ENCODE measurements around the gene COQ5. TPM values are rescaled to one million over a fixed set of nuclear protein-coding genes. Genes with fewer than 3 reads are reported as not detected.

The COQ5 gene
- polyA plus RNA-seq, 1 experiment: 47.1 TPM

- CTCF ChIA-PET: no interaction called here
- Histone ChIP-seq H3K9me3 (ENCODE audit: control insufficient read depth, insufficient read depth, low read length) (no peaks in the 10 kb centered on the region), H3K4me3 (ENCODE audit: low read depth, low read length) (no peak overlapping the region), H3K27ac (ENCODE audit: low read depth, low read length) (no peak overlapping the region), H3K27me3 (ENCODE audit: control insufficient read depth, insufficient read depth, low read length) (no peaks in the 10 kb centered on the region)
- DNase-seq (ENCODE audit: low read depth, low spot score): no peak
- TF ChIP-seq CTCF (IDR thresholded peaks at IDR 0.05; ENCODE audit: low read depth, low read length): no peak
- POLR2A ChIA-PET: interaction anchor here (0.7 kb wide), 1 partner anchor 307 kb away, joined by 5 read pairs; no protein-coding TSS in a partner anchor
Measured at GRCh38 chr12:120508537-120508936, 20.4 kb downstream of the COQ5 start.

- Histone ChIP-seq H3K27ac (ENCODE audit: low read depth, low read length) (no peak overlapping the region), H3K4me3 (ENCODE audit: low read depth, low read length) (no peak overlapping the region), H3K9me3 (ENCODE audit: control insufficient read depth, insufficient read depth, low read length) (no peaks in the 10 kb centered on the region), H3K27me3 (ENCODE audit: control insufficient read depth, insufficient read depth, low read length) (no peaks in the 10 kb centered on the region)
- DNase-seq (ENCODE audit: low read depth, low spot score): no peak
- ChIA-PET CTCF (no interaction called here), POLR2A (no interaction called here)
- no peak for TF ChIP-seq CTCF (IDR thresholded peaks at IDR 0.05; ENCODE audit: low read depth, low read length)
Measured at GRCh38 chr12:120504587-120504986, 24.4 kb downstream of the COQ5 start.

- POLR2A ChIA-PET: no interaction called here
- TF ChIP-seq CTCF (IDR thresholded peaks at IDR 0.05; ENCODE audit: low read depth, low read length): no peak
Measured at GRCh38 chr12:120500581-120500980, 28.4 kb downstream of the COQ5 start.

GRCh38 chr12:120498870-120499515 is 30.0 kb downstream of the COQ5 start:
- Histone ChIP-seq H3K27me3 (ENCODE audit: control insufficient read depth, insufficient read depth, low read length) (no peaks in the 10 kb centered on the region), H3K4me3 (ENCODE audit: low read depth, low read length) (no peak overlapping the region), H3K27ac (ENCODE audit: low read depth, low read length) (no peak overlapping the region), H3K9me3 (ENCODE audit: control insufficient read depth, insufficient read depth, low read length) (no peaks in the 10 kb centered on the region)
- no peak for TF ChIP-seq CTCF (IDR thresholded peaks at IDR 0.05; ENCODE audit: low read depth, low read length)
- ChIA-PET POLR2A (no interaction called here), CTCF (interaction anchor here (0.6 to 3.0 kb wide), 3 partner anchors 29 to 35 kb away, joined by 3 to 9 read pairs (median 7); partner anchors contain the start of gene SRSF9)
- DNase-seq (ENCODE audit: low read depth, low spot score): no peak

More at GRCh38 chr12:120500581-120500980, 28.4 kb downstream of the COQ5 start:
- CTCF ChIA-PET: interaction anchor here (0.7 to 3.0 kb wide), 4 partner anchors 30 to 166 kb away, joined by 3 to 9 read pairs (median 6); no protein-coding TSS in a partner anchor
- Histone ChIP-seq H3K9me3 (ENCODE audit: control insufficient read depth, insufficient read depth, low read length) (no peaks in the 10 kb centered on the region), H3K27ac (ENCODE audit: low read depth, low read length) (no peak overlapping the region), H3K4me3 (ENCODE audit: low read depth, low read length) (no peak overlapping the region), H3K27me3 (ENCODE audit: control insufficient read depth, insufficient read depth, low read length) (no peaks in the 10 kb centered on the region)
- no peak for DNase-seq (ENCODE audit: low read depth, low spot score)

GRCh38 chr12:120497524-120498150 is 31.3 kb downstream of the COQ5 start:
- Histone ChIP-seq H3K27ac (ENCODE audit: low read depth, low read length) (no peak overlapping the region), H3K4me3 (ENCODE audit: low read depth, low read length) (peak overlapping the region; percentile 87), H3K27me3 (ENCODE audit: control insufficient read depth, insufficient read depth, low read length) (no peaks in the 10 kb centered on the region), H3K9me3 (ENCODE audit: control insufficient read depth, insufficient read depth, low read length) (no peaks in the 10 kb centered on the region)
- ChIA-PET POLR2A (interaction anchor here (0.9 to 1.9 kb wide), 2 partner anchors 29 to 31 kb away, joined by 6 to 10 read pairs; partner anchors contain the start of gene COQ5), CTCF (interaction anchor here (1.0 to 2.8 kb wide), 4 partner anchors 28 to 40 kb away, joined by 4 to 10 read pairs (median 7); partner anchors contain the start of gene SRSF9)
- DNase-seq (ENCODE audit: low read depth, low spot score): no peak
- no peak for TF ChIP-seq CTCF (IDR thresholded peaks at IDR 0.05; ENCODE audit: low read depth, low read length)
